ENCODE results near the gene LIPH.

The LIPH gene

GRCh38 chr3:185540695-185541094, 11.7 kb downstream of the LIPH start:
- no peak for DNase-seq (ENCODE audit: low read depth)

GRCh38 chr3:185539934-185540333, 12.5 kb downstream of the LIPH start:
- DNase-seq (ENCODE audit: low read depth), result no peak

GRCh38 chr3:185537369-185537970, 14.9 kb downstream of the LIPH start:
- peak; percentile 55 for DNase-seq (ENCODE audit: low read depth)

DNA sequence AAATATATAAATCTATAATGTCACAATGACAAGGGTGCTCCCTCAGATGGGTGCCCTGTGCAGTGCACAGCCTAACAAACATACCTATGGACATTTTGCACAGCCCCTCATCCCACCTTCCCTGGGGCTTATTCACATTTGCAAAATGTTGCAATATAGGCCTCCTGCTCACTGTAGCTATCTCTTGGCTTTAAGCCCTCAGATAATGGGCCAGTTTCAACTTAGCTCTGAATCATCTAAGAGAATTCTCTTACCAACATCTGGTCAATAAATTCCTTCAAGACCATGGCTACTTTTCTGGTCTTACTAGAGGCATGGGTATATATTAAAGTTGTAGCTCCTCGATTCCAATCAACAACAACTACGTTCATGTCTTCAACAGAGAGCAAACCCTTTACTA, 17.9 kb downstream of the LIPH start:
- DNase-seq (ENCODE audit: low read depth), result no peak

DNA sequence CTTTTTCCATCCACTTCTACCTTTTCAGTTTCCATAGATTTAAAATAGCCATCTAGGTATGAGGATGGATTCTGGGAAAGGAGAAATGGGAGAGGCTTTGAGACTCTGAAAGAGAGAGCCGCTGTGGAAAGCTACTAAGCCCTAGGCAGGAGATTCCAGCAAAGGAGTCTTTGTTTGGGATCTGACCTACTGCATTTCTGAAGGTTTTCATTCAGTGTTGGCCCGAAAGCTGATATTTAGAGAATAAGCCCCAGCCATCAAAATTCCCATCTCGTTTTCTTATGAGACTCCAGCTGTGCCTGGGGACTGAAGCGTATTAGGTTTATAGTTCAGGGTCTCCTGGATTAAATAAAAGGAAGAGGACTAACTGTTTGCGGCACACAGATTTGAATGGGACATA, 19.5 kb downstream of the LIPH start:
- no peak for DNase-seq (ENCODE audit: low read depth)

DNA sequence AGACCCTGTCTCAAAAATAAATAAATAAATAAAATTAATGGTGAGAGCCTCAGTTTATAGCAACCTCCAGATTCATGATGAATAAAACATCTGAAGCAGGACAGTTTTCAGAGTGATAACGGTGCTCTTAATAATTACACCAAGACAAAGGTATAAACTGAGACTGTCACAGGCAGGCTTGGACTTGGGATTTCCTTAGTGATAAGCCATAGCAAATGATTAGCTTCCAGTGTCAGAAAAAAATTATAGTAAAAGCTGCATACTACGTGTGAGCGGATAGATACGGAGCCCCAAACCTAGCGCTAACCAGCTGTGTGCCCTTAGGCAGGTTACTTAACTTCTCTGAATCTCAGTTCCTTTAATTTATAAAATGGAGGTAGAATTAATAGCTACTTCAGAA, 21.5 kb downstream of the LIPH start:
- DNase-seq (ENCODE audit: low read depth), result no peak

- DNase-seq (ENCODE audit: low read depth), result no peak
Observed at GRCh38 chr3:185528532-185528931, 23.9 kb downstream of the LIPH start.

DNA sequence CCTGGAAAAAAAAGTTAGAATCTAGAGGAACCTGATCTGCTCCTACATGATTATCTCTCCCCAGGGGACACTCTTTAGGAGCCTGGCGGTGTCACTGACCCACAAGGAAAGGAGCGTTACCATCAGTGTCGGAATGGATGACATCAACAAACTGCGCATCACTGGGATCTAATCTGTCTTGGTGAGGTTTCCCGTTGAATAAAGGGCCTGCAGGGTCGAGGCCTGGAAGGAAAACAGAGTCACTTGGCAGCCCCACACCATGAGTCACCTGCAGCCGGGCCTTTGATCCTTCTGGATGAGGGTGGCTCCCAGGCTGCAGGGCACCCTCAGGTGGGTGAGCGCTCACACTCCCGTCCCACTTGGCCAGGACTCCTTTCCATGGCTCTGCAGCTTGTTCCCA, 25.0 kb downstream of the LIPH start:
- DNase-seq (ENCODE audit: low read depth), result no peak

DNA sequence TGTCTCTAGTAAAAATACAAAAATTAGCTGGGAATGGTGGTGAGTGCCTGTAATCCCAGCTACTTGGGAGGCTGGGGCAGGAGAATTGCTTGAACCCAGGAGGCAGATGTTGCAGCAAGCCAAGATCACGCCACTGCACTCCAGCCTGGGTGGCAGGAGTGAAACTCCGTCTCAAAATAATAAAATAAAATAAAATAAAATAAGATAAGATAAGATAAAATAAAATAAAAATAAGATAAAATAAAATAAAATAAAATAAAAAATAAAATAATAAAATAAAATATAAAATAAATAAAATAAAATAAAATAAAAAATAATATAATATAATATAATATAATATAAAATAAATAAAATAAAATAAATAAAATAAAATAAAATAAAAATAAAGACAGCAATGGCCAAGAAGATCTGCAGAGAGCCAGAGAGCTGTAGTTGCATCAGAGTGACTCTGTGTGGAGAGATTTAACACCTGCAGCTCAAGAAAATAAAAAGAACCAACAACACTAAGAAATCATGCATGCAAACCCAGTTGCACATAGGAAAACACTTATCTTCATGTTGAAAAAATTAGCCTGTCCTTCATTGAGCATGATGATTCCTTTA, 25.9 kb downstream of the LIPH start:
- no peak for DNase-seq (ENCODE audit: low read depth)

- DNase-seq (ENCODE audit: low read depth), result no peak
Observed at GRCh38 chr3:185521349-185522138, 30.8 kb downstream of the LIPH start.

- DNase-seq (ENCODE audit: low read depth), result no peak
Observed at GRCh38 chr3:185519021-185519420, 33.4 kb downstream of the LIPH start.

DNA sequence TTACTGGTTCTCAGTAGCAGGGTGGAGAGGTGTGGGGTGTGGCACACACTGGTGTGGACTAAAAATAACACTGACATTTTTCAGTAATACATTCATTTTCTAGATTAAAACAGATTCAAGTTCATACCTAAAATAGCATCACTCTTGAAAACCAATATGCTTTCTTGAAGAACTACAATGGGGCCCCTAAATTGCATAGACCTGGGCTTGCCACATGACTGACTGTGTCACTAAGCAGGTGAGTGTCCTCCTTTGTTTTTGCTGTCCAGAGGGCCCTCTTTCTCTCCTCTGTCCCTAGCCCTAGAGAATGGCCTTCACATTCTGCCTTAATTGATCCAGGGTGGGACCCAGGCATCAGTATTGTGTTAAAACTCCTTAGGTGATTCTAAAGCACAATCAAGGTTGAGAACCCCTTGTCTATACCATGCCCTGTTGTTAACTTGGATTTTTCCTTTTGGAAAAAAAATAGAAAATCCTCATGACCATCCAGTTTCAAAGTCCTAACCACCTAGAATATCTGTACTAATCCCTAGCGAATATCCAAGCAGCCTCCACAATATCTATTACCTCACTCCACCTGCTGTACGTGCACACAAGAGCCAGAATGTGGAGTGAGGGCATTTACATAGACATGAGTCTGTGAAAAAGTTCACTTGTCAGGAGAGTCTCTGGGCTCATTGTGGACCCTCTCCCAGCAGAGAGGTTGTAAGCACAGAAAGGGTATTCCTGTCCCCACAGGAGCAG, 34.8 kb downstream of the LIPH start:
- DNase-seq (ENCODE audit: low read depth), result no peak

- no peak for DNase-seq (ENCODE audit: low read depth)
Observed at GRCh38 chr3:185511711-185512110, 40.7 kb downstream of the LIPH start.

DNA sequence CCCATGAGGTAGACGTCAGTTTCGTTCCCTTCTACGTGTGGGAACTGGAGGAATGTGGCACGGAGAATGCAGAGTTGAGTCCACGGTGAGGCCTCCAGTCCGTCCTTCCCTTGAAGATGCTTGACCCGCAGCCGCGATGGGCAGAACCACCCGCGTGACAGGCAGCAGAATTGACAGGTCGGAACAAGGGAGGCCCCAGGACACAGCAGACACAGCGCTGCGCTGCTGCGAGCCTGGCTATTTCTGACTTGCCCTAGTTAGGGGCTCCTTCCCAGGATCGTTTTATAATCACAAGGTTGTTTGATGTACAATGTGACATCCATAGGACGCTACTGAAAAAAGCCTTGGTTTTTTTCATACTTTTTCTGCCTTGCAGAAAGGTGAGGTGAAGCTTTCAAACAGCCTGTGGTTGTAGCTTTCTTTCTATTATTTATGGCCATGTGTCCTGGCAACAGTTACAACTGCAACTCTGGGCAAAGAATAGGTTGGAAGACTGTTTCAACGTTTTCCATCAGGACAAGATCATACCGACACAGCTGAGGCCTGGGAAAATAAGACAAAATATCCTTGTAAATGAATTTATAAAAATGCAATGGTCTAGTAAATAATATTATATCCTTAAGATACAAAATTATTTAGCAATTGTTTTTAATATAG, 43.9 kb downstream of the LIPH start:
- no peak for DNase-seq (ENCODE audit: low read depth)

GRCh38 chr3:185507883-185508282, 44.5 kb downstream of the LIPH start:
- no peak for DNase-seq (ENCODE audit: low read depth)

- no peak for DNase-seq (ENCODE audit: low read depth)
Observed at GRCh38 chr3:185504636-185505035, 47.8 kb downstream of the LIPH start.

DNA sequence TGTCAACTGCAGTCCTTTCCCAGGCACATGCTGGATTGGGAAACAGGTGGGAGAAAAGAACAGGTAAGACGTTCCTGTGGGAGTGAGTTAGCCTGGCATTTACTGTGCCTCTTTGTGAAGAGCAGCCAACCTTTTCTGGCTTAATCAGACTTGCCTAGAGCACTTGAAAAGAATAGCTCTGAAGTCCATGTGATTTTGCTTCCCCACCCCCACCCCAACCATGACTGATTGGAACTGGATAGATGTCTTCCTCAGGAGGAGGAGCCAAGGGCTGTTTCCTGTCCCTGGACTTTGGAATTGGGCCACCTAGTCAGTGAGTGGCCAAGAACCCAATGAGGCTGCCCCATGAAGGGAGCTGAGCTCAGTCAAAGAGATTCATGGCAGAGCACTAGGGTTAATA, 48.9 kb downstream of the LIPH start:
- DNase-seq (ENCODE audit: low read depth), result no peak

- no peak for DNase-seq (ENCODE audit: low read depth)
Observed at GRCh38 chr3:185502987-185503386, 49.4 kb downstream of the LIPH start.

DNA sequence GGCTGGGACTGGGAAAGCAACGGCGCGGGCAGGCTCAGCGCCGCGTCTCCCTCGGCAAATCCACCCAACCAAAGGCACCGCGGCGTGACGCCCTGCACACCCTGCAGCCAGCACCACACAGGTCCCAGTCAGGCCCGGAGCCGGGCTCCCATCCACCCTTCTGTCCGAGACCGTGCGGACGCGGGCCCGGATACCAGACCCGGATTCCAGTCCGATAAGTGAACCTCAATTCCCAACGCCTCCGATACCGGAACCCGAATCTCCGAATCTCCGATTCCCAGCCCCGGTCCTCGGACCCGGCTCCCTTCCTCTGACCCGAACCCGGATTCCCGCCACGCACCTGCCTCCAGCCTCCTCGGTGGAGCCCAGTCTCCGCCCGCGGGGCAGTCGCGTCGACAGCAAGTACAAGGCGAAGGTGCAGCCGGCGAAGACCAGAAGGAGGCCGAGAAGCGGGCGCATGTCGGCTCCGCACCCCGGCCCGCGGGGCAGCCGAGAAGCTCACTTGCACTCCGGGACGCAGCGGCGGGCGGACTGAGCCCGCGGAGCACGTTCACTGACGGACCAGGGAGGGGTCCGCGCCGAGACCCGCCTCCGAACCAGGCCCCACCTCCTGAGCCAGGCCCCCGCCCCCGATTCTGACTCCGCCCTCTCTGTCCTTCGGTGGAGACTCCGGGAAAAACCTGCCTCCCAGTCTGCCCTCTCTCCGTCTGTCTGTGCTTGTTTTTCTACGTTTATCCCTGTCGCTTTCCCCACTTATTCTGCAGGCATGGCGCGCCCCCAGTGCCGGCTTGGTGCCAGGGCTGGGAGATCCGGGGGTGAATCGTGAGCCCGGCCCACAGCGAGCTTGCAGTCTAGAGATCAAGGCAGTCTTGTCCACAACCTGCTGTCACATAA, 53.6 kb downstream of the LIPH start, which contains the start of gene TMEM41A:
TMEM41A (minus strand) TSS at position 533 of the 894 bp plus-strand sequence; CDS start at position 459, 74 bp downstream.
- DNase-seq (ENCODE audit: low read depth), result peak; percentile 72

GRCh38 chr3:185490241-185490640, 62.1 kb downstream of the LIPH start:
- no peak for DNase-seq (ENCODE audit: low read depth)

DNA sequence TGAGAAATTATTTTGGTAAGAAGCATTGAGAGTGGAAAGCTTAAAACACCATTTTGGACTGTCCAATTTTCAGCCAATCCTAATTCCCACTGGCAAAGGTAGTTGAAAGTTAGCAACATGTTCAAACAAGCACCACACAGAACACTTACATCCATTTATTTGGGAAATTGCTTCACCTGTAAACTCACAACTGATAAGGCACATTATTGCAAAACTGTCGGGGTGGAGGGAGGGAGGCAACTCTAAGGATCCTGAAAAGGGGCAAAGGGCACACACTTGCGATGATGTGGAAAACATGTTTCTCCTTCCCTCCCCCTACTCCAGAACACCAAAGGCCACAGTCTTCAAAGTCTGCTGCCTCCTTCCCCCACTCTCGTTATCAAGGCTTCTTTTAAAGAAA, 62.9 kb downstream of the LIPH start:
- DNase-seq (ENCODE audit: low read depth), result no peak
